ENCODE results near the gene GRIK2.

GRCh38 chr6:101800598-101800997 is 407.1 kb downstream of the GRIK2 start:
- TF ChIP-seq CTCF (IDR thresholded peaks at IDR 0.05) (no peak), POLR2A (IDR thresholded peaks at IDR 0.05) (no peak)

Data from adrenal gland (tissue), 5 donors.